Stomach smooth muscle (tissue), 2 donors: ENCODE data around the gene PTCD2.

Experiments used
- H3K27ac ChIP-seq: one replicate; pipeline ENCODE4 v1.7.0; 2013; ENCODE audit warnings: mild to moderate bottlenecking, low read length, inconsistent platforms
- H3K27me3 ChIP-seq, 2 donors: one replicate each; pipeline ENCODE4 v1.7.0; 2013; ENCODE audit warnings: low read length in 2 of 2; ENCODE audit not compliant: insufficient read depth in 2 of 2, control insufficient read depth in 1 of 2
- H3K36me3 ChIP-seq, 2 donors: one replicate each; pipeline ENCODE4 v1.7.0; 2013; ENCODE audit warnings: low read length in 2 of 2; ENCODE audit not compliant: control insufficient read depth in 2 of 2, insufficient read depth in 2 of 2
- H3K4me1 ChIP-seq: one replicate; pipeline ENCODE4 v1.7.0; 2013; ENCODE audit warnings: low read length; ENCODE audit not compliant: control insufficient read depth, insufficient read depth
- H3K4me3 ChIP-seq, 2 donors: one replicate each; pipeline ENCODE4 v1.7.0; 2013; ENCODE audit warnings: low read length in 2 of 2
- H3K9ac ChIP-seq, 2 donors: one replicate each; pipeline ENCODE4 v1.7.0; 2013; ENCODE audit warnings: low read length in 2 of 2, mild to moderate bottlenecking in 1 of 2
- H3K9me3 ChIP-seq, 2 donors: one replicate each; pipeline ENCODE4 v1.7.0; 2013; ENCODE audit warnings: low read length in 2 of 2; ENCODE audit not compliant: control insufficient read depth in 2 of 2
- donor health status: healthy.
- donor health status: Pancreatic carcinoma.

Gene PTCD2

GRCh38 chr5:72412283-72413055, 92.3 kb downstream of the PTCD2 start:
- no peaks in the 10 kb centered on the region for H3K9me3 ChIP-seq
- H3K27me3 ChIP-seq, result no peaks in the 10 kb centered on the region
- H3K9ac ChIP-seq, result no peak overlapping the region
- H3K36me3 ChIP-seq, result no peaks in the 10 kb centered on the region
- no peaks in the 10 kb centered on the region for H3K4me1 ChIP-seq
- no peak overlapping the region for H3K4me3 ChIP-seq
- no peak overlapping the region for H3K27ac ChIP-seq

DNA sequence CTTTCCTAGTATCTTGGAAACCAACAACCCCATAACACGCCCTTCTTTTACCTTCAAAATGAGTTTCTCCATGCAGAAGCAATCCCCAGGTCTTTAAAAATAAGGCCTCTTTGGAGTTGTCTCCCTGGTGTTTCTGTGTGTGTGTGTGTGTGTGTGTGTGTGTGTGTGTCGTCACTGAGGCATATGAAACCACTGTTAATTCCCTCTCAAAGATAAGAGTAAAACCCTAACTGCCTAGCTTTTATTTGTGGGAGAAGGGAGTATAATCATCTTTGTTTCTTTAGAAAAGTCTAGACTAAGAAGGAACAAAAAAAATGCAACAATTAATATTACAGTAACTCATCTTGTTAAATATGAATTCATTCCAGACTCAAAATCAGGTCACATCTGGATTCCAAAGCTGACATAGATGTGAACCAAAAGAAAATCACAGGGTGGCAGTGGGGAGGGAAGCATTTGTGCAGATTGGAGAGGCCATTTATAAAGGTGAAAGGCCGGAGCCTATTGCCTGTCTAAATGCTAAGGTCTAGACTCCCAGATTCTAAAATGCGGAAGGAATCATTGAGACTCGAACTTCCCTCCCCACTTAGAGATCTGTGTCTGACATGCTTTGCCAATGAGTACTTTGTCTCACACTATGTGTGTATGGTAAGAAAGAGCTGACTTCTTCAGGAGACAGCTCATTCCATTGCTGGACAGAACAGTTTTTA, 95.6 kb downstream of the PTCD2 start:
- Histone ChIP-seq H3K36me3 (no peaks in the 10 kb centered on the region), H3K4me1 (no peaks in the 10 kb centered on the region), H3K27ac (no peak overlapping the region), H3K4me3 (no peak overlapping the region), H3K9ac (no peak overlapping the region), H3K9me3 (no peaks in the 10 kb centered on the region), H3K27me3 (no peaks in the 10 kb centered on the region)

GRCh38 chr5:72417333-72418062, 97.3 kb downstream of the PTCD2 start:
- H3K36me3 ChIP-seq, result no peaks in the 10 kb centered on the region
- H3K4me3 ChIP-seq, result no peak overlapping the region
- no peak overlapping the region for H3K9ac ChIP-seq
- H3K27ac ChIP-seq, result no peak overlapping the region
- H3K27me3 ChIP-seq, result no peaks in the 10 kb centered on the region
- H3K4me1 ChIP-seq, result no peaks in the 10 kb centered on the region
- no peaks in the 10 kb centered on the region for H3K9me3 ChIP-seq
